HepG2 (cell line): Measurements from ENCODE around the gene VAC14. TPM values are rescaled to one million over a fixed set of nuclear protein-coding genes. Genes with fewer than 3 reads are reported as not detected.

ENCODE experiments used
- ATAC-seq: fragments of 200-7000 bp; cut with Tn5 transposase; 3 replicates; pipeline ENCODE4 v1.9.1; 2020; ENCODE audit warnings: mild to moderate bottlenecking, moderate library complexity
- BruUV-seq: library from RNA; stranded (reverse); fragments of 400-500 nt; replicated peaks from 2 replicates; lab custom pipeline; 2021; lab: Mats Ljungman, UMichigan
- CTCF ChIA-PET: fragments of 300-600 bp; formaldehyde crosslinking; extraction: SDS; loops from one replicate; lab custom pipeline; 2021; ENCODE audit warnings: low total read pairs, inconsistent platforms, low intra/inter-chr PET ratio; lab: Yijun Ruan, JAX
- POLR2A ChIA-PET: fragments of 350-600 bp; sonication (Branson Sonifier 250); formaldehyde crosslinking; loops from one replicate; lab custom pipeline; 2020; ENCODE audit warnings: antibody characterized with exemption, inconsistent platforms; lab: Yijun Ruan, JAX
- DNase-seq: peaks from one replicate; pipeline ENCODE4 v3.0.0-alpha.2; 2015; ENCODE audit warnings: low spot score
- FAIRE-seq: peaks from 3 replicates; lab custom pipeline; 2011; peaks lifted over from hg19 to GRCh38; lab: Jason Lieb, UNC
- H2AFZ ChIP-seq: one replicate; pipeline ENCODE4 v1.6.1; 2011; ENCODE audit warnings: low read length, inconsistent platforms
- H3K27ac ChIP-seq: fragments of 300-600 bp; 3 replicates; pipeline ENCODE4 v1.8.0; 2011; ENCODE audit warnings: mixed run types, mild to moderate bottlenecking, mixed read lengths, low read length, inconsistent platforms; ENCODE audit not compliant: insufficient read depth; ENCODE audit errors: extremely low read length
- H3K27me3 ChIP-seq, 2 experiments: fragments of 200-600 bp in 1 of 2; 2 replicates in 1 of 2; 3 replicates in 1 of 2; pipeline versions ENCODE4 v1.6.0 to v1.8.0; 2011; ENCODE audit warnings: low read length in 2 of 2, mild to moderate bottlenecking in 2 of 2, moderate library complexity in 2 of 2, inconsistent platforms in 1 of 2; ENCODE audit not compliant: insufficient read depth in 2 of 2, control insufficient read depth in 1 of 2
- H3K36me3 ChIP-seq, 2 experiments: fragments of 200-600 bp in 1 of 2; replicated peaks in 1 of 2; 2 replicates in 1 of 2; 3 replicates in 1 of 2; pipeline versions ENCODE4 v1.5.1 to v1.8.0; 2011; ENCODE audit warnings: low read length in 2 of 2, inconsistent platforms in 1 of 2; ENCODE audit not compliant: insufficient read depth in 2 of 2, control insufficient read depth in 1 of 2
- H3K4me1 ChIP-seq: 2 replicates; pipeline ENCODE4 v1.5.1; 2012; ENCODE audit warnings: low read length, inconsistent platforms; ENCODE audit not compliant: insufficient read depth
- H3K4me2 ChIP-seq: 2 replicates; pipeline ENCODE4 v1.6.0; 2011; ENCODE audit warnings: low read depth, low read length, inconsistent platforms
- H3K4me3 ChIP-seq, 3 experiments: fragments of 200-600 bp in 1 of 3; sonication (generic), shearing (Covaris generic) in 1 of 3; replicated peaks in 1 of 3; 2 replicates each; pipeline ENCODE4 v1.5.1; 2011 to 2016; ENCODE audit warnings: low read length in 3 of 3, inconsistent platforms in 2 of 3, low read depth in 2 of 3, mild to moderate bottlenecking in 2 of 3, control low read depth in 1 of 3, mixed read lengths in 1 of 3; ENCODE audit not compliant: insufficient read depth in 1 of 3
- H3K79me2 ChIP-seq: one replicate; pipeline ENCODE4 v1.6.1; 2011; ENCODE audit warnings: low read length, inconsistent platforms; ENCODE audit not compliant: insufficient read depth
- H3K9ac ChIP-seq: 2 replicates; pipeline ENCODE4 v1.6.0; 2011; ENCODE audit warnings: mild to moderate bottlenecking, low read depth, low read length, inconsistent platforms; ENCODE audit not compliant: insufficient read depth
- H3K9me3 ChIP-seq: 2 replicates; pipeline ENCODE4 v1.5.1; 2012; ENCODE audit warnings: mild to moderate bottlenecking, low read length
- H4K20me1 ChIP-seq: 2 replicates; pipeline ENCODE4 v1.6.0; 2011; ENCODE audit warnings: inconsistent platforms, mild to moderate bottlenecking, low read length, moderate library complexity; ENCODE audit not compliant: insufficient read depth
- GLI4 ChIP-seq: sonication (generic); formaldehyde crosslinking; IDR thresholded peaks from 2 replicates; pipeline ENCODE4 v1.5.1; 2020; ENCODE audit warnings: missing genetic modification reagents, mild to moderate bottlenecking, moderate library complexity, borderline replicate concordance
- KDM5A ChIP-seq: fragments of 200-600 bp; sonication (generic); IDR thresholded peaks from 2 replicates; pipeline ENCODE4 v1.7.0; 2018; ENCODE audit warnings: antibody characterized with exemption, mild to moderate bottlenecking, low read length, borderline replicate concordance
- MAFF ChIP-seq: IDR thresholded peaks from 2 replicates; pipeline ENCODE4 v1.6.1; 2011; ENCODE audit warnings: low read depth, low read length, improper control_type of control experiment
- MAFK ChIP-seq, 2 experiments: IDR thresholded peaks in 1 of 2; conservative IDR thresholded peaks in 1 of 2; 2 replicates each; pipeline ENCODE4 v1.6.1; 2011; ENCODE audit warnings: improper control_type of control experiment in 2 of 2, low read length in 2 of 2
- MEIS1 ChIP-seq: sonication (generic); formaldehyde crosslinking; IDR thresholded peaks from 2 replicates; pipeline ENCODE4 v1.9.0; 2021; ENCODE audit warnings: mild to moderate bottlenecking, missing genetic modification reagents, moderate library complexity, borderline replicate concordance
- NFE2L2 ChIP-seq: fragments of 150-350 bp; IDR thresholded peaks from 2 replicates; pipeline ENCODE4 v1.6.1; 2014; ENCODE audit warnings: low read length
- POLR2AphosphoS5 ChIP-seq: IDR thresholded peaks from 2 replicates; pipeline ENCODE4 v1.6.1; 2012; ENCODE audit warnings: low read depth, low read length
- ZBTB1 ChIP-seq: sonication (generic); formaldehyde crosslinking; IDR thresholded peaks from 2 replicates; pipeline ENCODE4 v1.4.0; 2020; ENCODE audit warnings: missing genetic modification reagents, borderline replicate concordance
- ZBTB10 ChIP-seq: sonication (generic); formaldehyde crosslinking; IDR thresholded peaks from 2 replicates; pipeline ENCODE4 v1.4.0; 2020; ENCODE audit warnings: missing genetic modification reagents, borderline replicate concordance
- ZC3H4 ChIP-seq: sonication (generic); formaldehyde crosslinking; IDR thresholded peaks from 2 replicates; pipeline ENCODE4 v1.4.0; 2020; ENCODE audit warnings: missing genetic modification reagents, borderline replicate concordance
- ZFP36L2 ChIP-seq: sonication (generic); formaldehyde crosslinking; IDR thresholded peaks from 2 replicates; pipeline ENCODE4 v1.4.0; 2020; ENCODE audit warnings: missing genetic modification reagents
- ZKSCAN1 ChIP-seq: fragments of 150-350 bp; IDR thresholded peaks from 2 replicates; pipeline ENCODE4 v1.6.1; 2014; ENCODE audit warnings: low read length
- ZNF232 ChIP-seq: sonication (generic); formaldehyde crosslinking; IDR thresholded peaks from 2 replicates; pipeline ENCODE4 v1.4.0; 2020; ENCODE audit warnings: missing genetic modification reagents, borderline replicate concordance
- ZNF282 ChIP-seq: fragments of 450-650 bp; IDR thresholded peaks from 2 replicates; pipeline ENCODE4 v1.6.1; 2018; ENCODE audit not compliant: partially characterized antibody
- ZNF333 ChIP-seq: sonication (generic); formaldehyde crosslinking; IDR thresholded peaks from 2 replicates; pipeline ENCODE4 v1.4.0; 2020; ENCODE audit warnings: mild to moderate bottlenecking, missing genetic modification reagents, borderline replicate concordance
- ZNF335 ChIP-seq: sonication (generic); formaldehyde crosslinking; IDR thresholded peaks from 2 replicates; pipeline ENCODE4 v1.4.0; 2020; ENCODE audit warnings: missing genetic modification reagents
- ZNF431 ChIP-seq: sonication (generic); formaldehyde crosslinking; IDR thresholded peaks from 2 replicates; pipeline ENCODE4 v1.9.0; 2022; ENCODE audit warnings: missing genetic modification reagents, low read depth, mild to moderate bottlenecking, borderline replicate concordance
- ZNF775 ChIP-seq: sonication (generic); formaldehyde crosslinking; IDR thresholded peaks from 2 replicates; pipeline ENCODE4 v1.4.0; 2020; ENCODE audit warnings: missing genetic modification reagents, mild to moderate bottlenecking, moderate library complexity, borderline replicate concordance
- WGBS: methylation state at CpG from one replicate; pipeline ENCODE4 v1.1.6; 2017; ENCODE audit warnings: low lambda C conversion rate; 5-methylcytosine and 5-hydroxymethylcytosine counted together
- in situ Hi-C: cut with HindIII; loops from 2 replicates; pipeline ENCODE4 v1.10.0; 2017; ENCODE audit warnings: low pct_unique_long_range_greater_than_20kb; ENCODE audit not compliant: extremely low pct_ligation_motif_present
- intact Hi-C: fragments of 100-400 bp; cut with micrococcal nuclease; formaldehyde crosslinking; loops from one replicate; pipeline ENCODE4 v1.10.0; 2022; ENCODE audit not compliant: unreplicated experiment
- polyA plus RNA-seq, 8 experiments: library from polyadenylated mRNA; depleted of rRNA in 3 of 8; stranded (reverse) in 7 of 8; unstranded in 1 of 8; fragments of >200 nt; fragmentation: Illumina TruSeq in 4 of 8; extraction: Trizol in 4 of 8; gene quantifications; 2 replicates each; pipeline versions ENCODE4 v1.2.1 to v1.2.3, GENCODE V29; 2011 to 2016; ENCODE audit warnings: low read depth in 4 of 8, missing spikeins in 1 of 8, mixed read lengths in 1 of 8; ENCODE audit not compliant: insufficient read depth in 1 of 8
- total RNA-seq, 5 experiments: library from RNA; depleted of rRNA; stranded (reverse); fragments of >200 nt; fragmentation: Illumina TruSeq; extraction: Trizol; gene quantifications; 2 replicates each; pipeline ENCODE4 v1.2.3, GENCODE V29; 2016; ENCODE audit warnings: low read depth in 1 of 5

The VAC14 gene
- total and polyA plus RNA-seq, 2 of the 13 experiments (the other 11 are each of a cell fraction or from before 2014, with no cell fraction given): 23.5 to 24.6 TPM

GRCh38 chr16:70652322-70652721 lies 148.6 kb downstream of the VAC14 start:
- no peak for ATAC-seq
- CTCF ChIA-PET: no interaction called here
- BruUV-seq: no TSS peak
- no peak overlapping the region for H3K27ac ChIP-seq
- no peak overlapping the region for H3K4me2 ChIP-seq
- no peaks in the 10 kb centered on the region for H3K79me2 ChIP-seq
- H3K9me3 ChIP-seq: no peaks in the 10 kb centered on the region
- H3K9ac ChIP-seq: no peak overlapping the region
- no peaks in the 10 kb centered on the region for H4K20me1 ChIP-seq
- no peaks in the 10 kb centered on the region for H3K36me3 ChIP-seq
- in situ Hi-C loops (loop anchor here (5.0 kb wide), 1 partner anchor 280 kb away; no protein-coding TSS in a partner anchor), intact Hi-C loops (loop anchor here (2.0 kb wide), 1 partner anchor 130 kb away; the partner anchor contains the start of genes COG4 and SF3B3)
- H3K4me3 ChIP-seq: no peak overlapping the region
- no peak overlapping the region for H2AFZ ChIP-seq
- 59% methylated on average over 2 of the region's 2 CpGs for WGBS
- H3K27me3 ChIP-seq: peaks cover 8 to 35% of the 10 kb centered on the region in 2 experiments; a peak in 4 of 5 replicates
- DNase-seq: no peak
- POLR2A ChIA-PET: no interaction called here
- TF ChIP-seq NFE2L2 (peak; percentile 49; the same call in 1 of the 2 replicates), ZNF232 (no peak), MAFF (peak; percentile 40; the same call in 1 of the 2 replicates), MAFK (conservative IDR thresholded peaks at IDR 0.05 in 1 of 2, IDR thresholded peaks at IDR 0.05 in 1 of 2; ENCODE audit: low read length in 2 of 2) (peak in 1 of 2 experiments; percentile 22; a peak in 1 of 4 replicates), ZNF333 (CRISPR knock-in tag) (no peak), ZKSCAN1 (no peak)
- FAIRE-seq: no peak
- H3K4me1 ChIP-seq: peaks cover 25% of the 10 kb centered on the region

- ATAC-seq: no peak
- Histone ChIP-seq H3K36me3 (no peaks in the 10 kb centered on the region), H3K4me2 (no peak overlapping the region), H3K27ac (no peak overlapping the region), H4K20me1 (no peaks in the 10 kb centered on the region), H3K4me3 (no peak overlapping the region), H3K27me3 (peaks cover 6 to 43% of the 10 kb centered on the region in 2 experiments; a peak in 4 of 5 replicates), H2AFZ (no peak overlapping the region), H3K9me3 (no peaks in the 10 kb centered on the region), H3K9ac (no peak overlapping the region), H3K4me1 (peaks cover 17% of the 10 kb centered on the region), H3K79me2 (no peaks in the 10 kb centered on the region)
- FAIRE-seq: no peak
- in situ Hi-C loops: loop anchor here (5.0 kb wide), 1 partner anchor 279 kb away; no protein-coding TSS in a partner anchor
- ChIA-PET POLR2A (no interaction called here), CTCF (no interaction called here)
- 44% methylated on average over 3 of the region's 3 CpGs for WGBS
- no TSS peak for BruUV-seq
- intact Hi-C loops: no loop called here
- no peak for DNase-seq
- TF ChIP-seq ZFP36L2 (no peak), ZNF431 (CRISPR knock-in tag) (no peak), POLR2AphosphoS5 (no peak), ZNF335 (CRISPR knock-in tag) (no peak), ZBTB10 (CRISPR knock-in tag) (no peak), ZNF282 (no peak), MEIS1 (CRISPR knock-in tag) (no peak), ZNF775 (CRISPR knock-in tag) (no peak), ZC3H4 (CRISPR knock-in tag) (no peak), ZBTB1 (no peak), KDM5A (no peak), GLI4 (CRISPR knock-in tag) (no peak)
Observed at GRCh38 chr16:70651524-70651923, 149.4 kb downstream of the VAC14 start.
